AG04450 (cell line): ENCODE results near the gene DDX23. TPM values are rescaled to one million over a fixed set of nuclear protein-coding genes. Genes with fewer than 3 reads are reported as not detected.
"Not testable (repeated sequence)": the region's sequence is repeated elsewhere in the genome, so short reads cannot be mapped to it uniquely, and the experiment has no call there.

Experiments used
- CTCF ChIA-PET: fragments of 300-600, 350-600 bp; formaldehyde crosslinking; extraction: SDS; loops from one replicate; lab custom pipeline; 2022; ENCODE audit warnings: antibody characterized with exemption, inconsistent platforms; lab: Charles Lee
- POLR2A ChIA-PET: fragments of 350-600 bp; formaldehyde crosslinking; extraction: SDS; loops from one replicate; lab custom pipeline; 2021; ENCODE audit warnings: antibody characterized with exemption, inconsistent platforms; lab: Yijun Ruan, JAX
- DNase-seq: peaks from one replicate; pipeline ENCODE4 v3.0.0-alpha.2; 2011; ENCODE audit warnings: low read depth, low spot score
- H3K27ac ChIP-seq: one replicate; pipeline ENCODE4 v1.5.1; 2012; ENCODE audit warnings: low read depth, low read length, control low read depth
- H3K27me3 ChIP-seq: one replicate; pipeline ENCODE4 v1.6.0; 2012; ENCODE audit warnings: low read length; ENCODE audit not compliant: control insufficient read depth, insufficient read depth
- H3K4me3 ChIP-seq: 2 replicates; pipeline ENCODE4 v1.5.1; 2011; ENCODE audit warnings: mild to moderate bottlenecking, low read depth, low read length, control low read depth
- H3K9me3 ChIP-seq: 2 replicates; pipeline ENCODE4 v1.5.1; 2012; ENCODE audit warnings: low read length; ENCODE audit not compliant: control insufficient read depth, insufficient read depth
- polyA plus RNA-seq: library from polyadenylated mRNA; depleted of rRNA; stranded (reverse); fragments of >200 nt; gene quantifications from 2 replicates; pipeline ENCODE4 v1.2.3, GENCODE V29; 2011
- TF ChIP-seq, protein P1 (sequence below): IDR thresholded peaks from 2 replicates; pipeline ENCODE4 v1.5.1; 2011; ENCODE audit warnings: low read depth, low read length, control low read depth, inconsistent platforms

DDX23 gene
- polyA plus RNA-seq, 1 experiment = 56.6 TPM

DNA sequence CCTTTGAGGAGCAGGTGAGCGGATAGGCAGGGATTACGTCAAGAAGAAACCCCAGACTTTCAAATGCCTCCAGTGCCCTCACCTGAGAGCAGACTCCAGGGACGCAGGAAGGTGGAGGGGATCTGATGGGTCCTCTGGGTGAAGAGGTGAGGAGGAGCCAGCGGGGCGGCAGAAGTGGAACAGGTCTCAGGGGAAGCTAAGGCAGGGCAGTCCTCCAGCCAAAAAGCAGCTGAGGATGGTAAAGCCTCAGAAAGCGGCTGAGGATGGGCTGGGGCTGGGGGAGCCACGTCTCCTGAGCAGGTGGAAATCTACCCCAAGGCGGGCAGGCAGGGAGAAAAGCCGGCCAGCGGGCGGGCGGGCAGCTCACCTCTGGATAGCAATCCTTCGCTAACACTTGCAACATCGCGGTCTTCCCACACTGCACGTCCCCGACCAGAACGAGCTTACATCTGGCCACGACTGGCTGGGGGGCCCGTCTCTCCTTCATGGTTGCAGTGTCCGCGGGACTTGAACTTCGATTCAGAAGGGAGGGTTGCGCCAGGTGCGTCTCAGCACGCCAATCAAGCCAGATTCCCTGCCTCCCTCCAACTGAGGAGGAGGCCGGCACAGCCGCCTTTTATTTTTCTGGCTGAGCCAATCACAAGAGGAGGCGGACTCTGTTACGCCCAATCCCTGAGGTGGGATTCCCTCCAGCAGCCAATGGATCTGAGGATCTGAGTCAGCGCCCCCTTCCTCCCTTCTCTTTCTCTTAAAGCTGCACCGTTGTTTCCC lies 13.5 kb upstream of the DDX23 start, which contains the start of gene RND1:
RND1 (minus strand) TSS at position 590 of the 771 bp plus-strand sequence; CDS start at position 487, 103 bp downstream.
- POLR2A ChIA-PET = interaction anchor here (0.6 to 1.4 kb wide), 5 partner anchors 13 to 68 kb away, joined by 3 to 5 read pairs (median 3); partner anchors contain the start of gene DDX23
- CTCF ChIA-PET = interaction anchor here (0.6 to 7.4 kb wide), 6 partner anchors 9 to 123 kb away, joined by 4 to 61 read pairs (median 8); partner anchors contain the start of gene DDX23

GRCh38 chr12:48863291-48863690 lies 11.3 kb upstream of the DDX23 start:
- DNase-seq = no peak
- peaks cover 36% of the 10 kb centered on the region for H3K27me3 ChIP-seq
- H3K27ac ChIP-seq = no peak overlapping the region
- ChIA-PET CTCF (interaction anchor here (1.1 to 1.6 kb wide), 3 partner anchors 11 to 124 kb away, joined by 3 to 7 read pairs (median 6); no protein-coding TSS in a partner anchor), POLR2A (no interaction called here)
- H3K9me3 ChIP-seq = no peaks in the 10 kb centered on the region
- no peak overlapping the region for H3K4me3 ChIP-seq
- TF ChIP-seq, protein P1, sequence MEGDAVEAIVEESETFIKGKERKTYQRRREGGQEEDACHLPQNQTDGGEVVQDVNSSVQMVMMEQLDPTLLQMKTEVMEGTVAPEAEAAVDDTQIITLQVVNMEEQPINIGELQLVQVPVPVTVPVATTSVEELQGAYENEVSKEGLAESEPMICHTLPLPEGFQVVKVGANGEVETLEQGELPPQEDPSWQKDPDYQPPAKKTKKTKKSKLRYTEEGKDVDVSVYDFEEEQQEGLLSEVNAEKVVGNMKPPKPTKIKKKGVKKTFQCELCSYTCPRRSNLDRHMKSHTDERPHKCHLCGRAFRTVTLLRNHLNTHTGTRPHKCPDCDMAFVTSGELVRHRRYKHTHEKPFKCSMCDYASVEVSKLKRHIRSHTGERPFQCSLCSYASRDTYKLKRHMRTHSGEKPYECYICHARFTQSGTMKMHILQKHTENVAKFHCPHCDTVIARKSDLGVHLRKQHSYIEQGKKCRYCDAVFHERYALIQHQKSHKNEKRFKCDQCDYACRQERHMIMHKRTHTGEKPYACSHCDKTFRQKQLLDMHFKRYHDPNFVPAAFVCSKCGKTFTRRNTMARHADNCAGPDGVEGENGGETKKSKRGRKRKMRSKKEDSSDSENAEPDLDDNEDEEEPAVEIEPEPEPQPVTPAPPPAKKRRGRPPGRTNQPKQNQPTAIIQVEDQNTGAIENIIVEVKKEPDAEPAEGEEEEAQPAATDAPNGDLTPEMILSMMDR = no peak

More for the DNA sequence above, 13.5 kb upstream of the DDX23 start, which contains the start of gene RND1:
- peak; percentile 70 for DNase-seq
- TF ChIP-seq, protein P1 = peak; percentile 32; the same call in 1 of the 2 replicates
- Histone ChIP-seq H3K4me3 (peak within 1 kb of the TSS; percentile 66), H3K9me3 (no peaks in the 10 kb centered on the region), H3K27me3 (peaks cover 36% of the 10 kb centered on the region), H3K27ac (no peak within 1 kb of the TSS)

DNA sequence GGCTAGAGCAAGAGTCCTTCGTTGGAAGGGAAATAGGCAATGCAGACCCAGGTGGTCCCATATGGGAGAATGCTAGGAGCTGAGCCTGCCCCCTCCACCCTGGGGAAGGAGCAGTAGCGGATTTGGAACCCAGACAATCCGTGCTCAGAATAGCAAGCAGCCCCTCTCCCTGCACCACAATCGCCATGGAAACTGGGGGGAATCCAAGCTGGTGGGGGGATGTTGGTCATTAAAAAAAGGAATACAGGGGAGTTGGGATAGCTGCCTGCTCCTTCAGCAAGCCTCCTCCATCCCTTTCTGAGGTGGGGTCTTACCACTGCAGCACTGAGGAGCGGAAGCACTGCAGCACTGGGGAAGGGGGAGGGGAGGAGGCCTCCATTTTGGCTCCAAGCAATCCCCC lies 10.8 kb upstream of the DDX23 start:
- ChIA-PET CTCF (interaction anchor here (1.1 to 1.6 kb wide), 3 partner anchors 10 to 125 kb away, joined by 3 to 7 read pairs (median 6); no protein-coding TSS in a partner anchor), POLR2A (no interaction called here)
- TF ChIP-seq, protein P1 = no peak

GRCh38 chr12:48861111-48861510 lies 9.1 kb upstream of the DDX23 start:
- DNase-seq = no peak
- H3K4me3 ChIP-seq = no peak overlapping the region
- CTCF ChIA-PET = interaction anchor here (0.8 to 12.9 kb wide), 2 partner anchors 28 to 75 kb away, joined by 3 to 411 read pairs; no protein-coding TSS in a partner anchor
- no peaks in the 10 kb centered on the region for H3K9me3 ChIP-seq
- peaks cover 40% of the 10 kb centered on the region for H3K27me3 ChIP-seq
- POLR2A ChIA-PET = no interaction called here
- H3K27ac ChIP-seq = no peak overlapping the region
- TF ChIP-seq, protein P1 = no peak

More for the DNA sequence above, 10.8 kb upstream of the DDX23 start:
- H3K4me3 ChIP-seq = no peak overlapping the region
- H3K27me3 ChIP-seq = peaks cover 36% of the 10 kb centered on the region
- no peaks in the 10 kb centered on the region for H3K9me3 ChIP-seq
- DNase-seq = no peak
- H3K27ac ChIP-seq = no peak overlapping the region

- H3K27me3 ChIP-seq = peaks cover 40% of the 10 kb centered on the region
- H3K4me3 ChIP-seq, H3K27ac ChIP-seq, DNase-seq, POLR2A ChIA-PET, H3K9me3 ChIP-seq: not testable (repeated sequence)
- CTCF ChIA-PET = interaction anchor here (0.5 to 12.9 kb wide), 5 partner anchors 28 to 136 kb away, joined by 3 to 411 read pairs (median 4); no protein-coding TSS in a partner anchor
These were observed 8.3 kb upstream of the DDX23 start for GRCh38 chr12:48860236-48860635.
